MV-4-11 (cell line): ENCODE data around the gene RXYLT1.
"Not testable (repeated sequence)": the region's sequence is repeated elsewhere in the genome, so short reads cannot be mapped to it uniquely, and the experiment has no call there.

Experiments
- DNase-seq: peaks from one replicate; lab custom pipeline; 2025; lab: John Stamatoyannopoulos, UW

Gene RXYLT1

DNA sequence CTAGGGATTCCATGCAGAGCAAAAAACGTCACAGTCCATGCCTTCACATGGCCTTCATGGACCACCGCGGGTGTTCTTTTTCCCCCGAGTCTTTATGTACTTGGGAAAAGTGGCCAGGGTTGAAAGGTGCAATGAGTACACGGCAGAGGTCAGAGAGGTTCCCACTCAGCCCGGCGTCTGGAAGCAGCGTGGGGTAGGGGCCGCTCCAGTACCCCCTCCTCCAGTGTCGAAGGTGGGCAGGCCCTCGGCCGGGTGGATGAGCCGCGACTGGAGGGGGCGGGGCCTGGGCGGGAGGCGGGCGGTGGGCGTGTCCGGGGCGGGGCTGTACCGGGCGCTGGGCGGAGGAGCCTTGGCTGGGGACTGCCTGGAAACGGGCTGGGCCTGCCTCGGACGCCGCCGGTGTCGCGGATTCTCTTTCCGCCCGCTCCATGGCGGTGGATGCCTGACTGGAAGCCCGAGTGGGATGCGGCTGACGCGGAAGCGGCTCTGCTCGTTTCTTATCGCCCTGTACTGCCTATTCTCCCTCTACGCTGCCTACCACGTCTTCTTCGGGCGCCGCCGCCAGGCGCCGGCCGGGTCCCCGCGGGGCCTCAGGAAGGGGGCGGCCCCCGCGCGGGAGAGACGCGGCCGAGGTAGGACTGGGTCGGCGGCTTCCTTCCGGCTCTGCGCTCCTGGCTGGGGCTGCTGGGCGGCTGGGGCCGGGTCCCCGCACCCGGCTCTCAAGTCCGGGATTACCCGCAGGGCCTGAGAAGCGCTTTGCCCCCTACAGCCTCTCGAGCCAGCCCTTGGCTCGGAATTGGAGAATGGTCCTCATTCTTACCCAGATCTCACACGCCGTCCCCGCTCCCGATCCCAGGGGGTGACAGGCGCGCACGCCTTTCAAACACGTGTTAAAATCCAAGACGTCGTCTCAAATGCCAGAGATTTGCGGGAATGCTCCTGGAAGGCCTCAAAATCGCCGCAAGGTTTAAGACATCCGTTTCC lies at the start of gene RXYLT1:
Gene RXYLT1, plus strand, starts transcription at position 412 of the 984 bp plus-strand sequence. Its CDS starts 52 bp downstream, at position 464.
- peak; percentile 75 for DNase-seq

DNA sequence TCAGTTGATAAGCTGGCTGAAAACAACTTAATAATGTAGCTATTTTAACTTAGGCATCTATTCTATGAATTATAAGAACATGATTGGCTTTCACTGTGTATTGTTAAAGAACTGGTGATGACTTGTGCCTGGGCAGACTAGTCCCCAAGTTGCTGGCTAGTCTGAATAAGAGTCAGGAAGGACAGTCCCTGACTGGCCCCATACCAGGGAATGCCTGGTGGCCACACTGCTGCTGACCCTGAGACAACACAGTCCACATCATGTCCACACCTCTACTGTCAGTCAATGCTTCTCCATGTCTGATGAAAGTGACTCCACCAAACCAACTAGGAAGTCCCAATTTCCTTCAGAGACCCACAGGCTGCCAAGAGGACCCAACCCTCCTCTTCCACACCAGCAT lies 46.9 kb upstream of the RXYLT1 start:
- DNase-seq, result not testable (repeated sequence)

- not testable (repeated sequence) for DNase-seq
These were observed 46.1 kb upstream of the RXYLT1 start for GRCh38 chr12:63733585-63733984.

DNA sequence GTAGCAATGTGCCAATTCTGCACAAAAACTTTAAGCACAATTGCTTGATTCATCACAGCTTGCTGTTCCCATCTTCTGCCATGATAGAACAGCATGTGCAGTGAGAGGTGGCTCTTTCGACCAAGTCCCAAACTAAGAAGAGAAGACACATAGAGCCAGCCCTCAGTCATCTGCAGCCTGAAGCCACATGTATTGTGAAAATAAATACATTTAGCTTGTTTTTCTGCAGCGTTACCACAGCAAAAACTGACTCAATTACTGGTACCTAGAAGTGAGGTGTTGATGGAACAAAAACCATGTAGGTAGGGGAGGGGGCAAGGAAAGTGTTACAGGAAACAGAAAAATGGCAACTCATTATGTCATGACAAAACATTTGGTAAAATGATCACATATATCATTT lies 39.2 kb upstream of the RXYLT1 start:
- DNase-seq, result not testable (repeated sequence)

- DNase-seq, result not testable (repeated sequence)
These were observed 38.3 kb upstream of the RXYLT1 start for GRCh38 chr12:63741431-63741830.

- not testable (repeated sequence) for DNase-seq
These were observed 35.6 kb upstream of the RXYLT1 start for GRCh38 chr12:63744110-63744509.

- not testable (repeated sequence) for DNase-seq
These were observed 33.2 kb upstream of the RXYLT1 start for GRCh38 chr12:63746470-63746869.

DNA sequence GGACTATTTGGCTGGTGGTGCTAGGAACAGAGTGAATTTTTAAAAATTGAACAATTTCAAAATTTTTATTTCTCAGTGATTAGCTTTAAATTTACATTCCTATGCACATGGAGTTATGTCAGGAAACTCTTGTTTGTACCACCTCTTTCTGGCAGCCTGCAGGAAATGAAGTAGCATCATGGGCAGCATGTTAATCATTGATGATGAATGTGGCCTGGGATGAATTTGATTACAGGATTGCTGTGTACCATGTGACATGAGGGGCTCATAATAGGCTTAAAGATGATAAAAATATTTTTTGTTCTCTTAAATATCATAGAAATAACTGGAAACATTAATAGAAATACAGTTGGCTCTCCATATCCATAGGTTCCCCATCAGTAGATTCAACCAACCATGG lies 32.6 kb upstream of the RXYLT1 start:
- not testable (repeated sequence) for DNase-seq

GRCh38 chr12:63747553-63747952 lies 32.2 kb upstream of the RXYLT1 start:
- no peak for DNase-seq

DNA sequence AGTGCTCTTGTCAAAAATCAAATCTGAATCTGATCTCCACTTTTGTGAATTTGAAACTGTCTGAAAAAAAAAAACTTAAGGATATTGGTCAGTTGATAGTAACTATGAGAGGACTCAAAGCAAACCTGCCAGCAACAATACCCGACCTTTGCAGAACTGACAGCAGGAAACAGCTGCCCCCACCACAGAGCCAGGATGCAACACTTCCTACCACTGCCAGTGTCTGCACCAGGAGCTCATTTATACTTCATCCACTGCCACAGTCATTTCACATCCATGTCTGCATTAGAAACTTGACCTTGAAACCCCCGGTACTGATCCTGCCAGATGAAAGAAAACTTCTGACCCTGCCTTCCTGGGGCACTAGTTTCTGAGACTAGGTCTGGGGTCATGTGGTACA lies 27.4 kb upstream of the RXYLT1 start:
- DNase-seq, result no peak

- DNase-seq, result no peak
These were observed 26.9 kb upstream of the RXYLT1 start for GRCh38 chr12:63752841-63753240.

GRCh38 chr12:63753743-63754142 lies 26.0 kb upstream of the RXYLT1 start:
- DNase-seq, result no peak

- DNase-seq, result no peak
These were observed 15.2 kb upstream of the RXYLT1 start for GRCh38 chr12:63764481-63764880.

- DNase-seq, result no peak
These were observed 13.2 kb upstream of the RXYLT1 start for GRCh38 chr12:63766498-63766897.

- no peak for DNase-seq
These were observed 9.3 kb upstream of the RXYLT1 start for GRCh38 chr12:63770375-63770774.

DNA sequence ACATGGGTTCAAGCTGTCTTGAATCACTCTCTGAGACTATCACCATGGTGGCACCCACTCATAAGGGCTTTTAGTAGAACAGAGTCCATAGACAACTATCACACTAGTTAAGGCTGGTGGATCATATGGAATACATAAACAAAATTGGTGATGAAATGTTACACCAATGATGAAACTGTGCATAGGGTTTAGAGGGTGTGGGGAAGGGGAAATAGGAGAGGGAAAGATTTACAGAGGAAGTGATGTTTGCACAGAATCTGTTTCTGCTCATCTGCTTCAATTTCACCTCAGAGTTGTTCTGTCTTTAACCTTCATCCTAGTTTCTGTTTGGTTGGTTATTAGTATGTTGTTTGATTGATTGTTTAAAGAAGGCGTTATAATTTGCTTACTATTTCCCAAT lies 2.4 kb upstream of the RXYLT1 start:
- peak; percentile 81 for DNase-seq

- no peak for DNase-seq
These were observed 2.8 kb downstream of the RXYLT1 start for GRCh38 chr12:63782466-63782865.

- DNase-seq, result no peak
These were observed 7.6 kb downstream of the RXYLT1 start for GRCh38 chr12:63787306-63787705.

DNA sequence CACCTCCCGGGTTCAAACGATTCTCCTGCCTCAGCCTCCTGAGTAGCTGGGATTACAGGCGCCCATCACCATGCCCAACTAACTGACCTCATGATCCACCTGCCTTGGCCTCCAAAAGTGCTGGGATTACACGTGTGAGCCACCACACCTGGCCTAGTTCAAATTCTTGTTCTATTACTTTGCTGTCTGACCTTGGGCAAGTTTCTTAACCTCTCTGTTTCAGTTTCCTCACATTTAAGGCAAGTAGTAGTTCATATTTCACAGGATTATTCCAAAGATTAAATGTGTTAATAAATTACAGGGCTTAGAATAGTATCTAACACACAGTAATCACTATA lies 10.9 kb downstream of the RXYLT1 start:
- no peak for DNase-seq

- no peak for DNase-seq
These were observed 12.6 kb downstream of the RXYLT1 start for GRCh38 chr12:63792338-63792737.

- DNase-seq, result no peak
These were observed 15.5 kb downstream of the RXYLT1 start for GRCh38 chr12:63795032-63795687.

- no peak for DNase-seq
These were observed 16.2 kb downstream of the RXYLT1 start for GRCh38 chr12:63795944-63796343.

GRCh38 chr12:63802012-63802608 lies 22.4 kb downstream of the RXYLT1 start:
- DNase-seq, result no peak
